Ovary (tissue), 9 donors: ENCODE measurements around the gene ZBTB9. TPM values are rescaled to one million over a fixed set of nuclear protein-coding genes. Genes with fewer than 3 reads are reported as not detected.

Experiments used
- DNase-seq, 5 donors: peaks; one replicate each; pipeline ENCODE4 v3.0.0-alpha.2; 2019 to 2020
- H3K27ac ChIP-seq, 2 donors: fragments of 200-600 bp; one replicate each; pipeline versions ENCODE4 v1.5.1 to v1.8.0; 2019 to 2022
- H3K27me3 ChIP-seq: fragments of 200-600 bp; one replicate; pipeline ENCODE4 v1.8.0; 2022
- H3K36me3 ChIP-seq: fragments of 200-600 bp; sonication (generic); one replicate; pipeline ENCODE4 v1.5.1; 2019
- H3K4me1 ChIP-seq: one replicate; pipeline ENCODE4 v1.8.1; 2013; ENCODE audit warnings: mild to moderate bottlenecking, moderate library complexity; ENCODE audit not compliant: insufficient read depth
- H3K4me3 ChIP-seq: fragments of 200-600 bp; sonication (generic); one replicate; pipeline ENCODE4 v1.5.1; 2017
- H3K9me3 ChIP-seq, 2 donors: fragments of 200-600 bp in 1 of 2; sonication (generic) in 1 of 2; one replicate each; pipeline versions ENCODE4 v1.5.1 to v1.8.1; 2013 to 2019; ENCODE audit warnings: mild to moderate bottlenecking in 1 of 2, moderate library complexity in 1 of 2
- EP300 ChIP-seq: sonication (generic); formaldehyde crosslinking; IDR thresholded peaks from one replicate; pipeline ENCODE4 v1.6.1; 2017; ENCODE audit warnings: antibody characterized with exemption
- POLR2A ChIP-seq: fragments of 450-650 bp; IDR thresholded peaks from one replicate; pipeline ENCODE4 v1.6.1; 2017; ENCODE audit warnings: antibody characterized with exemption, mild to moderate bottlenecking, moderate library complexity
- WGBS, 3 donors: extraction: QIAGEN DNeasy Blood & Tissue Kit in 1 of 3; methylation state at CpG; one replicate each; pipeline versions ENCODE4 v1.1.5 to v1.1.7; 2013 to 2017; 5-methylcytosine and 5-hydroxymethylcytosine counted together
- intact Hi-C, 4 donors: fragments of 100-400 bp; cut with DNase I; formaldehyde crosslinking; loops; one replicate each; pipeline versions ENCODE4 v1.11.0 to v1.15.1; 2022 to 2023
- polyA plus RNA-seq, 2 donors: library from polyadenylated mRNA; stranded (reverse); fragments of 200-250 nt in 1 of 2; fragments of 350-450 nt in 1 of 2; fragmentation: Illumina TruSeq in 1 of 2; extraction: RNeasy Lipid Tissue Mini Kit (QIAGEN cat#74804) in 1 of 2; gene quantifications; one replicate each; pipeline ENCODE4 v1.2.3, GENCODE V29; 2013 to 2014
- total RNA-seq, 7 donors: library from RNA; depleted of rRNA in 2 of 7; stranded (reverse); fragments of >200 nt in 2 of 7; fragmentation: NEBNext Ultra II Directional in 3 of 7; extraction: Animal tissue kit (Norgen Biotek cat#: 25700) in 3 of 7; gene quantifications; one replicate each; pipeline versions ENCODE4 v1.1.0 to v1.2.4, GENCODE V29; 2016 to 2023
- TF ChIP-seq, protein P1 (sequence below), 3 donors: fragments of 450-650 bp in 2 of 3; fragments of 200-600 bp in 1 of 3; IDR thresholded peaks; one replicate each; pipeline versions ENCODE4 v1.5.1 to v1.8.0; 2016 to 2022; ENCODE audit warnings: antibody characterized with exemption in 3 of 3, mild to moderate bottlenecking in 1 of 3
- donor health status: DM: no; HTN: no; CAD: no; lungs with moderate emphysema.
- donor health status: DM: no; HTN: no; CAD: no.
- donor health status: Bipolar disorder and iron deficiency.
- donor health status: DM: yes; HTN: yes; CAD: no.
- donor health status: DM: no; HTN: no; CAD: no.
- donor health status: DM: yes; HTN: yes; CAD: no.

The ZBTB9 gene
- total and polyA plus RNA-seq, 9 donors, result 2.4 to 13.5 (median 8.8) TPM

- Histone ChIP-seq H3K4me3 (no peak overlapping the region), H3K9me3 (no peaks in the 10 kb centered on the region), H3K27me3 (no peaks in the 10 kb centered on the region), H3K4me1 (peaks cover 2% of the 10 kb centered on the region), H3K36me3 (no peaks in the 10 kb centered on the region), H3K27ac (no peak overlapping the region)
- 91 to 93% (median 92%) methylated on average over 18 of the region's 18 CpGs for WGBS, 3 donors
- peak in 1 of 5 donors; percentile 19 for DNase-seq
- TF ChIP-seq POLR2A (no peak), EP300 (no peak)
- TF ChIP-seq, protein P1, sequence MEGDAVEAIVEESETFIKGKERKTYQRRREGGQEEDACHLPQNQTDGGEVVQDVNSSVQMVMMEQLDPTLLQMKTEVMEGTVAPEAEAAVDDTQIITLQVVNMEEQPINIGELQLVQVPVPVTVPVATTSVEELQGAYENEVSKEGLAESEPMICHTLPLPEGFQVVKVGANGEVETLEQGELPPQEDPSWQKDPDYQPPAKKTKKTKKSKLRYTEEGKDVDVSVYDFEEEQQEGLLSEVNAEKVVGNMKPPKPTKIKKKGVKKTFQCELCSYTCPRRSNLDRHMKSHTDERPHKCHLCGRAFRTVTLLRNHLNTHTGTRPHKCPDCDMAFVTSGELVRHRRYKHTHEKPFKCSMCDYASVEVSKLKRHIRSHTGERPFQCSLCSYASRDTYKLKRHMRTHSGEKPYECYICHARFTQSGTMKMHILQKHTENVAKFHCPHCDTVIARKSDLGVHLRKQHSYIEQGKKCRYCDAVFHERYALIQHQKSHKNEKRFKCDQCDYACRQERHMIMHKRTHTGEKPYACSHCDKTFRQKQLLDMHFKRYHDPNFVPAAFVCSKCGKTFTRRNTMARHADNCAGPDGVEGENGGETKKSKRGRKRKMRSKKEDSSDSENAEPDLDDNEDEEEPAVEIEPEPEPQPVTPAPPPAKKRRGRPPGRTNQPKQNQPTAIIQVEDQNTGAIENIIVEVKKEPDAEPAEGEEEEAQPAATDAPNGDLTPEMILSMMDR (IDR thresholded peaks at IDR 0.05), result no peak
- intact Hi-C loops, result no loop called here
These were observed 16.7 kb upstream of the ZBTB9 start for GRCh38 chr6:33437666-33438065.

- Histone ChIP-seq H3K9me3 (no peaks in the 10 kb centered on the region), H3K27me3 (no peaks in the 10 kb centered on the region), H3K36me3 (no peaks in the 10 kb centered on the region), H3K4me1 (no peaks in the 10 kb centered on the region), H3K27ac (no peak overlapping the region), H3K4me3 (no peak overlapping the region)
- 89 to 95% (median 91%) methylated on average over 3 of the region's 3 CpGs for WGBS, 3 donors
- intact Hi-C loops, result no loop called here
- no peak for TF ChIP-seq EP300
- TF ChIP-seq, protein P1 (IDR thresholded peaks at IDR 0.05), result no peak
- no peak for TF ChIP-seq POLR2A
- DNase-seq, result no peak
These were observed 15.3 kb upstream of the ZBTB9 start for GRCh38 chr6:33438978-33439594.

DNA sequence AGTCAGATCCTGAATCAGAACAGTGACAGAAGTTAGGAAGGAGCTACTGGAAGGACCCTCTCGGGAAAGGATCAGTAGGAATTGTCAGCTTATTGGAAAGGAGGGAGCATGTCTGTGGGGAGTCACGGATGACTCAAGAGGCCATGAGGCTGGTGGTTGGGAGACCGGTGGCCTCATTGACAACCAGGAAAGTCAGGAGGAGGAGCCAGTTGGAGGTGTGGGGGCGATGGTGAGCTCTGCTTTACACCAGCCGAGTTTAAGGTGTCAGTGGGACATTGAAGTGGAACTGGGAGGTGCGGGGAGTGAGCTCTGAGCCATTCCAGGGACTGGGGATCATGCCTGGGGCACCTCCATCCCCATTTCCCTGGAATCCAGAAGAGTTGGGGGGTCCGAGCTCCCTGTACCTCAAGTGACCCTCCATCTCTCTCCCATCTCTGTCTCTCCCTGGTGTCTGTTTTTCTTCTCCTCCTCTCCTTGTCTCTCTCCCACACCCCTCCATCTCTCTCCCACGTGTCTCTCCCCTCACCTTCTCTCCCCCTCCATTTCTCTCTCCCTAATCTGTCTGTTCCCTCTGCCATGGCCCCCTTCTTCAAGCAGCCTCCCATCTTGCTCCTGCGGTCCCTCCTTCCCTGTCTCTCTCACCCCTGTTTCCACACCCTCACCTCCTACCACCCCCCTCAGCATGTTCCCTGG, 14.3 kb upstream of the ZBTB9 start:
- Histone ChIP-seq H3K4me3 (no peak overlapping the region), H3K27ac (no peak overlapping the region), H3K4me1 (no peaks in the 10 kb centered on the region), H3K9me3 (no peaks in the 10 kb centered on the region), H3K36me3 (no peaks in the 10 kb centered on the region), H3K27me3 (no peaks in the 10 kb centered on the region)
- intact Hi-C loops, result no loop called here
- 65 to 70% (median 69%) methylated on average over 9 of the region's 9 CpGs for WGBS, 3 donors
- TF ChIP-seq POLR2A, result no peak
- TF ChIP-seq EP300, result no peak
- TF ChIP-seq, protein P1 (IDR thresholded peaks at IDR 0.05), result no peak
- DNase-seq, result no peak

DNA sequence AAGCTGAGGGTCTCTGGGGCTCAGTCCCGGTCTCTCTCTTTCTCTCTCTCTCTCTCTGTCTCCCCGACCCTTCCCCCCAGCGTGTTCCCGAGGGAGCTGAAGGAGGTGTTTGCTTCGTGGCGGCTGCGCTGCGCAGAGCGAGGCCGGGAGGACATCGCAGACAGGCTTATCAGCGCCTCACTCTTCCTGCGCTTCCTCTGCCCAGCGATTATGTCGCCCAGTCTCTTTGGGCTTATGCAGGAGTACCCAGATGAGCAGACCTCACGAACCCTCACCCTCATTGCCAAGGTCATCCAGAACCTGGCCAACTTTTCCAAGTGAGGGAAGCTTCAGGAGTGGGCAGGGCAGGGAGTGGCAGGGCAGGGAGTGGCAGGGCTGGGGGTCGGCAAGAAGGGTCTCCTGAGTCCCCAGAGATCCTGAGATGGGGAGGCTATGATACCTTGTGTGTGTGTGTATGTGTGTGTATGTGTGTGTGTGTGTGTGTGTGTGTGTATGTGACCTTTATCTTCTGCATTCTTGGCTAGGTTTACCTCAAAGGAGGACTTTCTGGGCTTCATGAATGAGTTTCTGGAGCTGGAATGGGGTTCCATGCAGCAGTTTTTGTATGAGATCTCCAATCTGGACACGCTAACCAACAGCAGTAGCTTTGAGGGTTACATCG, 13.6 kb upstream of the ZBTB9 start:
- Histone ChIP-seq H3K36me3 (no peaks in the 10 kb centered on the region), H3K9me3 (no peaks in the 10 kb centered on the region), H3K4me3 (no peak overlapping the region), H3K27ac (no peak overlapping the region), H3K4me1 (no peaks in the 10 kb centered on the region), H3K27me3 (no peaks in the 10 kb centered on the region)
- intact Hi-C loops, result no loop called here
- DNase-seq, result no peak
- TF ChIP-seq POLR2A (no peak), EP300 (no peak)
- TF ChIP-seq, protein P1 (IDR thresholded peaks at IDR 0.05), result no peak
- WGBS, 3 donors, result 70 to 77% (median 76%) methylated on average over 19 of the region's 19 CpGs
